Activated T-helper 1 cell treated with anti-CD3 and anti-CD28 coated beads, Interleukin-2, amount 50 U/mL, for 16 hours (primary cell): ENCODE data around the gene ELP2.

Experiments
- DNase-seq, 2 donors: peaks; one replicate each; pipeline ENCODE4 v3.0.0-alpha.2; 2020; ENCODE audit warnings: low read depth in 1 of 2, low spot score in 1 of 2

Gene ELP2

GRCh38 chr18:36215577-36215976 is 85.9 kb downstream of the ELP2 start:
- no peak for DNase-seq

DNA sequence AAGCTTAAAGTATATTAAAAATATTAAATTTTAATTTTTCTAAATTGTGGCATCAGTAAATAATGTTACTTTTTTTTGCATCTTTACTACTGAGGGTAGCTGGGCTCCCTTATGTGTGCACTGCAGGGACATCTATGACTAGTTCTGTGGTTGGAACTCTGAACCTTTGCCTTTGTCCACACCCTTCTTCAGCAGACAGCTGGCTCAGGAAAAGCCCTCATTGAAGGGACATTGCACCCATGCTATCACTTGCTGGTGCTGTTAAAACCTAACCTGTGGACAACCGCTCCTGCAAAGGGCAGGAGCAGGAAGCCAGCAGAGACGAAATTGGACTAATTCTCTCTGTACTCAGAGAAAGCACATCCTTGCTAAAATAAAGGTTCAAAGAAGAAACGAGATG is 87.6 kb downstream of the ELP2 start:
- DNase-seq = no peak

GRCh38 chr18:36229188-36229587 is 99.5 kb downstream of the ELP2 start:
- no peak for DNase-seq
